Measurements from ENCODE around the gene SPINT1. TPM values are rescaled to one million over a fixed set of nuclear protein-coding genes. Genes with fewer than 3 reads are reported as not detected.
A peak's percentile ranks its signal among the peaks of the same experiment; 100 is the strongest.

The SPINT1 gene
- total RNA-seq, 1 donor from 2014 or later: 6.0 TPM

DNA sequence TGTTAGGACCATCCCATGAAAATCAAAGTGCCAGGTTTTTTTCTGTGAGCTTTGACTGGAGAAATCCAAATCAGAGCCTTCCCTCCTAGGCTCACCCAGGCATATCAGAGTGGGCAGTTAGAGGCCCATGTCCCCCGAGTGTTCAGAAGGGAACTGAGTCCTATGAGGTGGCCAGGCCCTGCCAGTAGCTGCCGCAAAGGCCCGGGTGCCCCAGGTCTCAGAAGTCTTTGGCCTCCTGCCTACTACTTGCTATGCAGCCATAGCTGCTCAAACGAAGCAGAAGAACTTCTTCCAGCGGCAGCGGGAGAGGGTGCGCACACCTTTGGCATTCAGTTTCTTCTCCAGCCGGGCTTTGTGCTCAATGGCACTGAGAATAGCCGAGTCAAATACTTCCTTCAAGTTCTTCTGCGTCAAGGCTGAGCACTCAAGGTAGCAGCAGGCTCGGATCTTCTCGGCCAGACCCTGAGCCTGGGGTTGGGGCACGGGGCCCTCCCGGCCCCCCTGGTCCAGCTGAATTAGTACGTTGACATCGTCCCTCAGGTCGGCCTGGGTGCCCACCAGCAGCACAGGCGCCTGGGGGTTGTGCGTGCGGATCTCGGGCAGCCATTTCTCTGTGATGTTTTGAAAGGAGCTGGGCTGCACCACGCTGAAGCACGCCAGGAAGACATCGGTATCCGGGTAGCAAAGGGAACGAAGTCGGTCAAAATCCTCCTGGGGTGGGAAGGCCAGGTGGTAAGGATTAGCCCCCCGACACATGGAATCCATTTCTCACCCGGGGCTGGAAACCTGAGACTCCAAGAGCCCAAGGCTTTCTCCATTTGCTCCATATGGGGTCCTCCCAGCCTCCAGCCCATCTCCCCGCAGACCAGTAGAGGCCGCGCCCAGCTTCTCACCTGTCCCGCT lies 29.2 kb downstream of the SPINT1 start:
- Mint-ChIP-seq H3K36me3 (ENCODE audit: unreplicated experiment) (no peaks in the 10 kb centered on the region), H3K9me3 (ENCODE audit: unreplicated experiment) (peaks cover 2% of the 10 kb centered on the region), H3K27me3 (ENCODE audit: unreplicated experiment) (peaks cover 10% of the 10 kb centered on the region), H3K27ac (ENCODE audit: unreplicated experiment) (no peak overlapping the region), H3K4me1 (ENCODE audit: low read depth, unreplicated experiment) (no peaks in the 10 kb centered on the region), H3K4me3 (ENCODE audit: unreplicated experiment) (peak overlapping the region; percentile 77)
- no peak for DNase-seq
- TF ChIP-seq, protein P1, sequence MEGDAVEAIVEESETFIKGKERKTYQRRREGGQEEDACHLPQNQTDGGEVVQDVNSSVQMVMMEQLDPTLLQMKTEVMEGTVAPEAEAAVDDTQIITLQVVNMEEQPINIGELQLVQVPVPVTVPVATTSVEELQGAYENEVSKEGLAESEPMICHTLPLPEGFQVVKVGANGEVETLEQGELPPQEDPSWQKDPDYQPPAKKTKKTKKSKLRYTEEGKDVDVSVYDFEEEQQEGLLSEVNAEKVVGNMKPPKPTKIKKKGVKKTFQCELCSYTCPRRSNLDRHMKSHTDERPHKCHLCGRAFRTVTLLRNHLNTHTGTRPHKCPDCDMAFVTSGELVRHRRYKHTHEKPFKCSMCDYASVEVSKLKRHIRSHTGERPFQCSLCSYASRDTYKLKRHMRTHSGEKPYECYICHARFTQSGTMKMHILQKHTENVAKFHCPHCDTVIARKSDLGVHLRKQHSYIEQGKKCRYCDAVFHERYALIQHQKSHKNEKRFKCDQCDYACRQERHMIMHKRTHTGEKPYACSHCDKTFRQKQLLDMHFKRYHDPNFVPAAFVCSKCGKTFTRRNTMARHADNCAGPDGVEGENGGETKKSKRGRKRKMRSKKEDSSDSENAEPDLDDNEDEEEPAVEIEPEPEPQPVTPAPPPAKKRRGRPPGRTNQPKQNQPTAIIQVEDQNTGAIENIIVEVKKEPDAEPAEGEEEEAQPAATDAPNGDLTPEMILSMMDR (IDR thresholded peaks at IDR 0.05; ENCODE audit: partially characterized antibody, unreplicated experiment): no peak

DNA sequence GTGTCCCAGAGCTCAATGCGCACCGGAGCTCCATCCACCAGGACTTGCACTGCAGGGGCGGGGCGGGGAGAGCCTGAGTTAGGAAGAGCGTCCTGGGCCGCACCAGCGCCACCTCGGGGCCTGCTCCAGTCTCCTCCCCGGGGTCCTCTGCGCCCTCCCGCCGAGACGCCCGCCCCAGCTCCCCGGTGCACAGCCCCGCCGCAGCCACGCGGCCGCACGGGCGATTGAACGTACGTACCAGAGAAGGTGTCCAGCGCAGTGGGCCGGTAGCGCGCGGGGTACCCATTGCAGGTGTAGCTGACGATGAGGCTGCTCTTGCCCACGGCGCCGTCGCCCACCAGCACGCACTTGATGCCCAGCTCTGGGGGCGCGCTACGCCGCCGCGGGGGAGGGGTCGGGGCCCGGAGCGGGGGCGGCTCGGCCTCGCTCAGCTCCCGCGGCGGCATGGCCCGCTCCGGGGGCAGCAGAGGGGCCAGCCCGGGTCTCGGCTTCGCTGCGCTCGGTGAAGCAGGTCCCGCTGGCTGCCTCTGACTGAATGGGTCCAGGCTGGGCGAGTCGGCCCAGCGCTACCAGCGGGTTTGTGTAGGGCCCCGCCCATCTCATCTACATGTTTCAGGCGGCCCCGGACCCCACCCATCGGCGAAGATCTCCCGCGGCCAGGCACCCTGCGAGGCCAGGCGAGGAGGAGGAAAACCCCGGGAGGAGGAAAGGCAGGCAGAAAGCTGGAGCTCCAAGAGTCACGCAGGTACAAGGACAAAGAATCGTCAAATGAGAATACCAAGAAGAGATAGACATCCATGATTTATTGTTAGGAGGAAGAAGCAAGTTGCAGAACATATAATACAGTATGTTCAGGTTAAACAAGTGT lies 30.1 kb downstream of the SPINT1 start, which contains the start of gene RHOV:
RHOV (minus strand) TSS at position 541 of the 868 bp plus-strand sequence; CDS start at position 446, 95 bp downstream.
- DNase-seq: peak; percentile 70
- TF ChIP-seq, protein P1 (IDR thresholded peaks at IDR 0.05; ENCODE audit: partially characterized antibody, unreplicated experiment): no peak
- Mint-ChIP-seq H3K4me3 (ENCODE audit: unreplicated experiment) (peak within 1 kb of the TSS; percentile 89), H3K4me1 (ENCODE audit: low read depth, unreplicated experiment) (no peaks in the 10 kb centered on the region), H3K27me3 (ENCODE audit: unreplicated experiment) (peaks cover 10% of the 10 kb centered on the region), H3K9me3 (ENCODE audit: unreplicated experiment) (peaks cover 2% of the 10 kb centered on the region), H3K27ac (ENCODE audit: unreplicated experiment) (peak within 1 kb of the TSS; percentile 77), H3K36me3 (ENCODE audit: unreplicated experiment) (no peaks in the 10 kb centered on the region)

DNA sequence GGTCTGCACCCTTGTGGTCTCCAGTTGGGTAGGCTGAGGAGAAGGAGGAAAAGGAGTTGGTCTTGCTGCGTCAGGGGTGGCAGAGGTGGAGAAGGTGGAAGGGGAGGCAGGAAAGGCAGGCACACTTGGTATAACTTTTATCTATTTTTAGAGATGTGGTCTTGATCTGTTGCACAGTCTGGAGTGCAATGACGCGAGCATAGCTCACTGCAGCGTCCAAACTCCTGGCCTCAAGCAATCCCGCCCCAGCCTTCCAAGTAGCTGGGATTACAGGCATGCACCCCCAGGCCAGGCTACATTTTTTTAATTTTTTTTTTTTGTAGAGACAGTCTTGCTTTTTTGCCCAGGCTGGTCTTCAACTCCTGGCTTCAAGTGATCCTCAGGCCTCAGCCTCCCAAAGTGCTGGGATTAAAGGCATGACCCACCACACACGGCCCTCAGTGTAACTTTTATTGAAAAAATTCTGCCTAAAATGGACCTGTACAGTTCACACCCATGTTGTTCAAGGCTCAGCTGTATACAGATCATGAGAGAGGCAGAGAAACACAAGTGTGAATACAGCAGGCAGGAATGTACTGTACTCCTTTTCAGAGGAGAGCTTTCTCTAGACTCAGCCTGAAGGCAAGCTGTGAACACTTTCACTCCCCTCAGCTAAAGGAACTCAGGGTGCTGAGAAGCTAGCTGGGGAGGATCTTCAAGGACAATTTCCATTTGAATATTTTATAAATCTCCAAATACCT lies 32.3 kb downstream of the SPINT1 start:
- DNase-seq: no peak
- Mint-ChIP-seq H3K4me3 (ENCODE audit: unreplicated experiment) (no peak overlapping the region), H3K9me3 (ENCODE audit: unreplicated experiment) (no peaks in the 10 kb centered on the region), H3K27ac (ENCODE audit: unreplicated experiment) (no peak overlapping the region), H3K4me1 (ENCODE audit: low read depth, unreplicated experiment) (no peaks in the 10 kb centered on the region), H3K36me3 (ENCODE audit: unreplicated experiment) (no peaks in the 10 kb centered on the region), H3K27me3 (ENCODE audit: unreplicated experiment) (peaks cover 4% of the 10 kb centered on the region)
- TF ChIP-seq, protein P1 (IDR thresholded peaks at IDR 0.05; ENCODE audit: partially characterized antibody, unreplicated experiment): no peak

DNA sequence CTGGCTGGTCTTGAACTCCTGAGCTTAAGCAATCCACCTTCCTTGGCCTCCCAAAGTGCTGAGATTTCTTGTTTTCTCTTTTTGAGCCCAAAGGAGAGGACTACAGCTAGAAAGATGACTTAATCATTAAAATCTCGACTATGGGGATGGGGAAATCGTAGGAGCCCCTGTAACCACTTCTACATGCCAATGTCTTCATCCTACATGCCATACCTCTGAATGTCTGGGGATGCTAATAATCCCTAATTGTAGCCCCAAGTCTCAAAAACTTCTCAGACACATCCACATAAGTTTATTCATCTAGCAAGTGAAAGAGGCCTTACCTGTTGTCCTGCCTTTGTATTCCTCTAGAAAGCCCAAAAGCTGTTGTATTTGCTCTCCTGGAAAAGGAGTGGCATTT lies 33.8 kb downstream of the SPINT1 start:
- no peaks in the 10 kb centered on the region for H3K4me1 Mint-ChIP-seq (ENCODE audit: low read depth, unreplicated experiment)
- H3K36me3 Mint-ChIP-seq (ENCODE audit: unreplicated experiment): no peaks in the 10 kb centered on the region
- H3K27ac Mint-ChIP-seq (ENCODE audit: unreplicated experiment): no peak overlapping the region
- no peak for DNase-seq
- peaks cover 4% of the 10 kb centered on the region for H3K27me3 Mint-ChIP-seq (ENCODE audit: unreplicated experiment)
- TF ChIP-seq, protein P1 (IDR thresholded peaks at IDR 0.05; ENCODE audit: partially characterized antibody, unreplicated experiment): no peak
- peaks cover 2% of the 10 kb centered on the region for H3K9me3 Mint-ChIP-seq (ENCODE audit: unreplicated experiment)
- H3K4me3 Mint-ChIP-seq (ENCODE audit: unreplicated experiment): no peak overlapping the region

Data from glutamatergic neuron (in vitro differentiated cells).